Endothelial cell of umbilical vein (primary cell): ENCODE measurements around the gene TNFRSF19. TPM values are rescaled to one million over a fixed set of nuclear protein-coding genes. Genes with fewer than 3 reads are reported as not detected.

ENCODE experiments used
- BruUV-seq: library from RNA; stranded (reverse); fragments of 400-500 nt; replicated peaks from 2 replicates; lab custom pipeline; 2021; lab: Mats Ljungman, UMichigan
- CTCF ChIA-PET: fragments of 300-600, 350-600 bp; sonication (Branson Sonifier 250); formaldehyde crosslinking; loops from one replicate; lab custom pipeline; 2021; ENCODE audit warnings: antibody characterized with exemption, inconsistent platforms; lab: Charles Lee
- POLR2A ChIA-PET: fragments of 300-600, 350-600 bp; sonication (Branson Sonifier 250); formaldehyde crosslinking; loops from one replicate; lab custom pipeline; 2021; ENCODE audit warnings: antibody characterized with exemption, inconsistent platforms; lab: Charles Lee
- DNase-seq: peaks from one replicate; pipeline ENCODE4 v3.0.0-alpha.2; 2011; ENCODE audit warnings: low read depth, low spot score
- FAIRE-seq: peaks from 2 replicates; lab custom pipeline; 2011; peaks lifted over from hg19 to GRCh38; lab: Jason Lieb, UNC
- H2AFZ ChIP-seq: 2 replicates; pipeline ENCODE4 v1.6.0; 2012; ENCODE audit warnings: low read depth, low read length, control low read depth, inconsistent platforms
- H3K27ac ChIP-seq: 2 replicates; pipeline ENCODE4 v1.5.1; 2011; ENCODE audit warnings: low read depth, mild to moderate bottlenecking, control low read depth, low read length, moderate library complexity; ENCODE audit not compliant: insufficient read depth
- H3K27me3 ChIP-seq, 2 experiments: 2 replicates each; pipeline versions ENCODE4 v1.6.0 to v1.6.1; 2011; ENCODE audit warnings: low read length in 2 of 2, mixed read lengths in 1 of 2; ENCODE audit not compliant: control insufficient read depth in 2 of 2, insufficient read depth in 2 of 2
- H3K36me3 ChIP-seq, 2 experiments: 2 replicates in 1 of 2; 3 replicates in 1 of 2; pipeline ENCODE4 v1.5.1; 2011; ENCODE audit warnings: low read length in 2 of 2, mild to moderate bottlenecking in 1 of 2, moderate library complexity in 1 of 2; ENCODE audit not compliant: control insufficient read depth in 2 of 2, insufficient read depth in 2 of 2; ENCODE audit errors: extremely low read depth in 1 of 2
- H3K4me1 ChIP-seq: 3 replicates; pipeline ENCODE4 v1.5.1; 2011; ENCODE audit warnings: mild to moderate bottlenecking, low read length; ENCODE audit not compliant: control insufficient read depth, insufficient read depth; ENCODE audit errors: extremely low read depth
- H3K4me2 ChIP-seq: 2 replicates; pipeline ENCODE4 v1.6.1; 2011; ENCODE audit warnings: low read length, control low read depth, mixed read lengths; ENCODE audit not compliant: insufficient read depth
- H3K4me3 ChIP-seq, 3 experiments: fragments of 200-600 bp in 1 of 3; sonication (generic), shearing (Covaris generic) in 1 of 3; replicated peaks in 1 of 3; 2 replicates each; pipeline ENCODE4 v1.5.1; 2011 to 2016; ENCODE audit warnings: control low read depth in 3 of 3, low read length in 3 of 3, mild to moderate bottlenecking in 2 of 3, inconsistent platforms in 1 of 3, low read depth in 1 of 3, moderate library complexity in 1 of 3; ENCODE audit not compliant: insufficient read depth in 1 of 3
- H3K79me2 ChIP-seq: 2 replicates; pipeline ENCODE4 v1.6.0; 2012; ENCODE audit warnings: low read length, inconsistent platforms; ENCODE audit not compliant: control insufficient read depth, insufficient read depth
- H3K9ac ChIP-seq: replicated peaks from 2 replicates; pipeline ENCODE3; 2011; ENCODE audit warnings: low read length, control low read depth; ENCODE audit not compliant: insufficient read depth; ENCODE audit errors: extremely low read depth
- H3K9me1 ChIP-seq: replicated peaks from 3 replicates; pipeline ENCODE4 v1.6.0; 2011; ENCODE audit warnings: mild to moderate bottlenecking, low read length; ENCODE audit not compliant: control insufficient read depth, insufficient read depth; ENCODE audit errors: extremely low read depth
- H3K9me3 ChIP-seq: replicated peaks from 2 replicates; pipeline ENCODE4 v1.5.1; 2012; ENCODE audit warnings: low read length, inconsistent platforms; ENCODE audit not compliant: control insufficient read depth, insufficient read depth
- H4K20me1 ChIP-seq: replicated peaks from 2 replicates; pipeline ENCODE3; 2011; ENCODE audit warnings: mild to moderate bottlenecking, low read length; ENCODE audit not compliant: control insufficient read depth, insufficient read depth; ENCODE audit errors: extremely low read depth
- CTCF ChIP-seq, 2 donors: IDR thresholded peaks; 1 replicate in 1 of 2; 2 replicates in 1 of 2; pipeline ENCODE4 v1.5.1; 2011; ENCODE audit warnings: low read length in 2 of 2, mild to moderate bottlenecking in 2 of 2, moderate library complexity in 2 of 2, control low read depth in 1 of 2, inconsistent platforms in 1 of 2, low read depth in 1 of 2; ENCODE audit not compliant: insufficient read depth in 1 of 2; ENCODE audit errors: extremely low read depth in 1 of 2
- EZH2 ChIP-seq: IDR thresholded peaks from 2 replicates; pipeline ENCODE4 v1.6.1; 2012; ENCODE audit warnings: borderline replicate concordance, low read depth, mild to moderate bottlenecking, moderate library complexity, low read length, inconsistent platforms; ENCODE audit not compliant: severe bottlenecking
- FOS ChIP-seq: IDR thresholded peaks from 2 replicates; pipeline ENCODE4 v1.6.1; 2011; ENCODE audit warnings: mild to moderate bottlenecking, low read length, moderate library complexity, borderline replicate concordance; ENCODE audit not compliant: insufficient read depth
- GATA2 ChIP-seq: IDR thresholded peaks from 2 replicates; pipeline ENCODE4 v1.7.0; 2011; ENCODE audit warnings: low read depth, mild to moderate bottlenecking, moderate library complexity, mixed read lengths, low read length; ENCODE audit not compliant: insufficient read length, insufficient read depth
- JUN ChIP-seq: IDR thresholded peaks from 2 replicates; pipeline ENCODE4 v1.6.1; 2011; ENCODE audit warnings: borderline replicate concordance, low read depth; ENCODE audit not compliant: insufficient read length, insufficient read depth
- MAX ChIP-seq: IDR thresholded peaks from 2 replicates; pipeline ENCODE4 v1.6.1; 2011; ENCODE audit not compliant: insufficient read depth, insufficient read length
- MYC ChIP-seq: IDR thresholded peaks from one replicate; pipeline ENCODE4 v1.6.1; 2011; ENCODE audit warnings: mild to moderate bottlenecking, low read depth, low read length
- POLR2A ChIP-seq: IDR thresholded peaks from 2 replicates; pipeline ENCODE4 v1.6.1; 2012; ENCODE audit warnings: low read depth, mild to moderate bottlenecking, control low read depth, low read length
- POLR2AphosphoS5 ChIP-seq: IDR thresholded peaks from 2 replicates; pipeline ENCODE4 v1.6.1; 2012; ENCODE audit warnings: low read depth, mild to moderate bottlenecking, control low read depth, low read length, moderate library complexity; ENCODE audit not compliant: insufficient read depth
- dilution Hi-C: fragments of 300-500 bp; cut with MboI; formaldehyde crosslinking; loops from one replicate; pipeline ENCODE4 v1.15.0; 2019; ENCODE audit warnings: low sequenced_read_pairs; ENCODE audit not compliant: extremely low pct_ligation_motif_present
- intact Hi-C: fragments of 100-400 bp; cut with micrococcal nuclease; formaldehyde crosslinking; loops from one replicate; pipeline ENCODE4 v1.10.0; 2022
- polyA plus RNA-seq, 4 experiments: library from polyadenylated mRNA; depleted of rRNA in 3 of 4; stranded (reverse) in 3 of 4; unstranded in 1 of 4; fragments of >200 nt; gene quantifications; 2 replicates each; pipeline versions ENCODE4 v1.2.1 to v1.2.3, GENCODE V29; 2011 to 2012; ENCODE audit warnings: missing spikeins in 1 of 4
- total RNA-seq: library from RNA; stranded (reverse); gene quantifications from 2 replicates; pipeline ENCODE4 v1.2.3, GENCODE V29; 2021

The TNFRSF19 gene
- total and polyA plus RNA-seq, 2 donors (not counting 3 experiments of a cell fraction or from before 2014, with no cell fraction given): 0.23 to 0.29 TPM

- peaks cover 4 to 5% of the 10 kb centered on the region in 2 experiments for H3K27me3 ChIP-seq
- H3K9me1 ChIP-seq: no peaks in the 10 kb centered on the region
- CTCF ChIA-PET: no interaction called here
- H3K36me3 ChIP-seq: no peaks in the 10 kb centered on the region
- no peaks in the 10 kb centered on the region for H3K9me3 ChIP-seq
- H3K4me3 ChIP-seq: no peak overlapping the region
- FAIRE-seq: no peak
- no TSS peak for BruUV-seq
- no peak overlapping the region for H3K27ac ChIP-seq
- dilution Hi-C loops: no loop called here
- DNase-seq: no peak
- no peak overlapping the region for H2AFZ ChIP-seq
- intact Hi-C loops: no loop called here
- no peaks in the 10 kb centered on the region for H3K79me2 ChIP-seq
- TF ChIP-seq MAX (no peak), FOS (no peak), MYC (no peak), POLR2AphosphoS5 (no peak), POLR2A (no peak), GATA2 (no peak), JUN (no peak), CTCF (IDR thresholded peaks at IDR 0.05; ENCODE audit: extremely low read depth in 1 of 2, insufficient read depth in 1 of 2, low read depth in 1 of 2, low read length in 2 of 2) (no peak), EZH2 (no peak)
- H3K9ac ChIP-seq: no peak overlapping the region
- H4K20me1 ChIP-seq: no peaks in the 10 kb centered on the region
- H3K4me2 ChIP-seq: no peak overlapping the region
- H3K4me1 ChIP-seq: peaks cover 8% of the 10 kb centered on the region
- POLR2A ChIA-PET: no interaction called here
Observed at GRCh38 chr13:23557043-23557442, 13.2 kb upstream of the TNFRSF19 start.
